ENCODE data around the gene SCART1. TPM values are rescaled to one million over a fixed set of nuclear protein-coding genes. Genes with fewer than 3 reads are reported as not detected.
A peak's percentile ranks its signal among the peaks of the same experiment; 100 is the strongest.
"Not testable (repeated sequence)": the region's sequence is repeated elsewhere in the genome, so short reads cannot be mapped to it uniquely, and the experiment has no call there.

The SCART1 gene
- total RNA-seq, 2 donors from 2014 or later, result 2.1 to 3.8 TPM

- peak in 1 of 2 donors; percentile 40 for DNase-seq (ENCODE audit: low spot score in 2 of 2)
- Mint-ChIP-seq H3K27ac (no peak overlapping the region), H3K36me3 (no peaks in the 10 kb centered on the region), H3K9me3 (no peaks in the 10 kb centered on the region)
- no peak for ATAC-seq
Measured at GRCh38 chr10:133458710-133459453, 5.1 kb downstream of the SCART1 start.

- no peak for ATAC-seq
- peak in 1 of 2 donors; percentile 45 for DNase-seq (ENCODE audit: low spot score in 2 of 2)
- H3K27ac Mint-ChIP-seq, result no peak overlapping the region
- H3K36me3 Mint-ChIP-seq, result no peaks in the 10 kb centered on the region
- no peaks in the 10 kb centered on the region for H3K9me3 Mint-ChIP-seq
Measured at GRCh38 chr10:133459454-133460207, 5.9 kb downstream of the SCART1 start.

DNA sequence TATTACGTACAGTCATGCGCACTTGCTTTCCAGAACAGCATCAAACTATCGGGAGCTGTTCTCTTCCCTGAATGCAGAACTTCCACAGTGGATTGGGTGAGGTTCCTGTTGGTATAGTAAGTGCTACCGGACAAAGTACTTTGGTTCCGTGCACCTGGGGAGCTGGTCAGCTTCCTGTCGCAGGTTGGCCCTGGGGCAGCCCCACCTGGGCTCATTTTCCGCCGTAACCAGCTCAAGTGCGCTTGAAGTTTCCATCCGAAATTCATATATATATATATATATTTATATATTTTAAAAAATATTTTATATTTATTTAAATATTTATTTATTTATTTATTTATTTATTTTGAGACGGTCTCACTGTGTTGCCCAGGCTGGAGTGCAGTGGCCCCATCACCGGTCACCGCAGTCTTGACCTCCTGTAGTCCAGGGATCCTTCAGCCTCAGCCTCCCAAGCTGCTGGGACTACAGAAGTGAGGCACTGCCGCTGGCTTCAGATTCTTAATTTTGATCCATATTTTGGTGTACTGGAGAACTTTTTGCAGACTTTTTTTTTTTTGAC, 6.5 kb downstream of the SCART1 start:
- H3K27ac Mint-ChIP-seq, result no peak overlapping the region
- no peaks in the 10 kb centered on the region for H3K9me3 Mint-ChIP-seq
- H3K36me3 Mint-ChIP-seq, result no peaks in the 10 kb centered on the region
- ATAC-seq (no peak), DNase-seq (ENCODE audit: low spot score in 2 of 2) (no peak)

DNA sequence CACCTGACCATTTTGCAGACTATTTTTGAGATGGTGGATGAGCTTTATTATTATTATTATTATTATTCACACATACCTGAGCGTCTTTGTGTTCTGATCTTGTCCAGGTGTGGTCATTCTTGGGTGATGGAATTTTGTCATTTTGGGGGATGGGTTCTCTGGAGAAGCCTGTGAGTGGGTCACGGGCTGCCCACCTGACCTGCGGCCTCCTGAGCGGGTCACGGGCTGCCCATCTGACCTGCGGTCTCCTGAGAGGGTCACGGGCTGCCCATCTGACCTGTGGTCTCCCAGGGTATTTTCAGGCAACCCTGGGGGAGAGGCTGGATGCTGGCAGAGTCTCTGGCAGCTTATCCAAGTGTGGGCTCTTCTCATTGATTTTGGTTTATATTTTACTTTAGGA, 7.3 kb downstream of the SCART1 start:
- no peak for DNase-seq (ENCODE audit: low spot score in 2 of 2)
- no peaks in the 10 kb centered on the region for H3K9me3 Mint-ChIP-seq

DNA sequence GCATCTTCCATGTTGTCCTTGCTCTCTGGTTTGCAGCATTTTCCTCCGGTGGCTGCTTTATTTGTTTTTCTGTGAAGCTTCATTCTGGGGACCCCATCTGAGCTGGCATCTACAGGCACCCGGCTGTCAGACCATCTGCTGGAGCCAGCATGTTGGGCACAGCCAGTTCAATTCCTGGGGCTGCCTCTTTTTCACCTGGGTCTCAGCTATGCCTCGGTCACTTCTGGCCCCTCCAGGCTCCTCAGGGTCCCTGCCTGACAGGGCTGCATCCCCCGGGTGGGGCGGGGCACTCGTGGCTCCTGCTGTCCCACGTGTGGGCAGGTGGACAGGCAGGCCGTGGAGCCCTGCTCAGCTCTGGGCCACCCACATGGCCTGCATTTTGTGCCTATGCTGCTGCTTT, 8.1 kb downstream of the SCART1 start:
- no peaks in the 10 kb centered on the region for H3K9me3 Mint-ChIP-seq
- no peak overlapping the region for H3K27ac Mint-ChIP-seq
- no peaks in the 10 kb centered on the region for H3K36me3 Mint-ChIP-seq
- no peak for DNase-seq (ENCODE audit: low spot score in 2 of 2)
- ATAC-seq, result no peak

More for the DNA sequence above, 7.3 kb downstream of the SCART1 start:
- no peak overlapping the region for H3K27ac Mint-ChIP-seq
- no peaks in the 10 kb centered on the region for H3K36me3 Mint-ChIP-seq
- ATAC-seq, result no peak

- peaks cover 0 to under 1% of the 10 kb centered on the region in 2 donors for H3K36me3 Mint-ChIP-seq
- no peak overlapping the region for H3K27ac Mint-ChIP-seq
- no peaks in the 10 kb centered on the region for H3K9me3 Mint-ChIP-seq
- DNase-seq (ENCODE audit: low spot score in 2 of 2) (no peak), ATAC-seq (no peak)
Measured at GRCh38 chr10:133462512-133463305, 9.0 kb downstream of the SCART1 start.

- H3K9me3 Mint-ChIP-seq, result no peaks in the 10 kb centered on the region
- no peak overlapping the region for H3K27ac Mint-ChIP-seq
- peaks cover 5% of the 10 kb centered on the region in 2 donors for H3K36me3 Mint-ChIP-seq
- DNase-seq (ENCODE audit: low spot score in 2 of 2) (peak in 1 of 2 donors; percentile 25), ATAC-seq (no peak)
Measured at GRCh38 chr10:133464582-133465031, 10.9 kb downstream of the SCART1 start.

DNA sequence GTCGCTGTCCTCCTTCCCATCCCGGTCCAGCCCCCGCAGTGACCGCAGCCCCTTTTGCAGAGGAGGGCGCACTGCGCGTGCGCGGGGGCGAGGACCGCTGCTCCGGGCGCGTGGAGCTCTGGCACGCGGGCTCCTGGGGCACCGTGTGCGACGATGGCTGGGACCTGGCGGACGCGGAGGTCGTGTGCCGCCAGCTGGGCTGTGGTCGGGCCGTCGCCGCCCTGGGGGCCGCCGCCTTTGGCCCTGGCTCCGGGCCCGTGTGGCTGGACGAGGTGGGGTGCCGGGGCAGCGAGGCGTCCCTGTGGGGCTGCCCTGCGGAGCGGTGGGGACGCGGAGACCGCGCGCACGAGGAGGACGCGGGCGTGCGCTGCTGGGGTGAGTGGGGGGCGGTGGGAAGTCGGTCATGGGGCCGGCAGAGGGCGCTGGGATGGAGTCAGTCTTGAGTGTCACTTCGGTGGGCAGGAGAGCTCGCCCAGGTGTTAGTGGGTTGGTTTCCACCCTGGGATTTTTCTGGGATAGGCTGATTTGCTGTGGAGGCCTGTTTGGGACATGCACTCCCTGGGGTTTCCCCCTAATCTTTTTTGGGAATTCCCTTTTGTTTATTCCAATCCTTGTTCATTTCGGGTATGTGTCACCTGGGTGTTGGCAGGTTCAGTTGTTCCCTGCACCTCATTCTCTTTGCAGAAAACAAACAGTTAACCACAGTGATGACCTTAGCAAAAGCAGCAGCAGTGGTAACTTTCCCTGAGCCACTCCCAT, 11.6 kb downstream of the SCART1 start:
- DNase-seq (ENCODE audit: low spot score in 2 of 2), result peak in 1 of 2 donors; percentile 35
- Mint-ChIP-seq H3K27ac (no peak overlapping the region), H3K36me3 (peaks cover 5% of the 10 kb centered on the region in 2 donors), H3K9me3 (no peaks in the 10 kb centered on the region)
- ATAC-seq, result peak in 1 of 2 donors; percentile 37

- H3K27ac Mint-ChIP-seq, result no peak overlapping the region
- DNase-seq (ENCODE audit: low spot score in 2 of 2), result peak in 1 of 2 donors; percentile 44
- ATAC-seq, result no peak
- peaks cover 5% of the 10 kb centered on the region in 2 donors for H3K36me3 Mint-ChIP-seq
- no peaks in the 10 kb centered on the region for H3K9me3 Mint-ChIP-seq
Measured at GRCh38 chr10:133465950-133466474, 12.3 kb downstream of the SCART1 start.

DNA sequence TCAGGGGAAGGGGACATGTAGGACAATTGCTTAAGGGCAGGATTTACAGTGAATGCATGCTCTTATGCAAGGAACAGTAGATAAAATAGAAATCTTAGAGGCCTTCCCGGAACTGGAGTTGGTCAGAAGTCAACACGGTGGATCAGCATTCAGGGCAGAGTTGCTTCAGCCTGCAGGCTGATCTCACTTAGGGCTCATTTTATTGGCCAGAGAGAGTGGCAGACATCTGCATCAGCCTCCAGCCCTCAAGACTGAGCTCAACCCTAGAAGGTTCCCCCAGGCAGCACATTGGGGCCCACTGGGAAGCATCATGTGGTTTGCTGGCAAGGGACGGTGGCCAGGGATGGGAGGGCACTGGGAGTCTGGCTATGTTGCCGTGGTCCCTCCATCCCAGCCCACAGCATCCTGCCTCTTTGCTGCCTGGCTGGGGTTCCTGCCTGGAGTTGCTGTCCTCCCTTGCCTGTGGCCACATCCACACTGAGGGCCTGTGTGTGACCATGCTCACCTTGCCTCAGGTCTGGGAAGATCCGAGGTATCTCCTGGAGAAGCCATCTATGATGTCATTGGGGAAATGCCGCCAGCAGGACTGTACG, 13.0 kb downstream of the SCART1 start:
- Mint-ChIP-seq H3K27ac (no peak overlapping the region), H3K9me3 (no peaks in the 10 kb centered on the region), H3K36me3 (peaks cover 5% of the 10 kb centered on the region in 2 donors)
- DNase-seq (ENCODE audit: low spot score in 2 of 2) (no peak), ATAC-seq (no peak)

GRCh38 chr10:133467286-133467911, 13.7 kb downstream of the SCART1 start:
- no peak overlapping the region for H3K27ac Mint-ChIP-seq
- H3K36me3 Mint-ChIP-seq, result peaks cover 5% of the 10 kb centered on the region in 2 donors
- no peak for DNase-seq (ENCODE audit: low spot score in 2 of 2)
- no peaks in the 10 kb centered on the region for H3K9me3 Mint-ChIP-seq
- no peak for ATAC-seq

- H3K36me3 Mint-ChIP-seq; DNase-seq (ENCODE audit: low spot score in 2 of 2); H3K9me3 Mint-ChIP-seq; ATAC-seq; H3K27ac Mint-ChIP-seq: not testable (repeated sequence)
Measured at GRCh38 chr10:133469205-133469604, 15.5 kb downstream of the SCART1 start.

DNA sequence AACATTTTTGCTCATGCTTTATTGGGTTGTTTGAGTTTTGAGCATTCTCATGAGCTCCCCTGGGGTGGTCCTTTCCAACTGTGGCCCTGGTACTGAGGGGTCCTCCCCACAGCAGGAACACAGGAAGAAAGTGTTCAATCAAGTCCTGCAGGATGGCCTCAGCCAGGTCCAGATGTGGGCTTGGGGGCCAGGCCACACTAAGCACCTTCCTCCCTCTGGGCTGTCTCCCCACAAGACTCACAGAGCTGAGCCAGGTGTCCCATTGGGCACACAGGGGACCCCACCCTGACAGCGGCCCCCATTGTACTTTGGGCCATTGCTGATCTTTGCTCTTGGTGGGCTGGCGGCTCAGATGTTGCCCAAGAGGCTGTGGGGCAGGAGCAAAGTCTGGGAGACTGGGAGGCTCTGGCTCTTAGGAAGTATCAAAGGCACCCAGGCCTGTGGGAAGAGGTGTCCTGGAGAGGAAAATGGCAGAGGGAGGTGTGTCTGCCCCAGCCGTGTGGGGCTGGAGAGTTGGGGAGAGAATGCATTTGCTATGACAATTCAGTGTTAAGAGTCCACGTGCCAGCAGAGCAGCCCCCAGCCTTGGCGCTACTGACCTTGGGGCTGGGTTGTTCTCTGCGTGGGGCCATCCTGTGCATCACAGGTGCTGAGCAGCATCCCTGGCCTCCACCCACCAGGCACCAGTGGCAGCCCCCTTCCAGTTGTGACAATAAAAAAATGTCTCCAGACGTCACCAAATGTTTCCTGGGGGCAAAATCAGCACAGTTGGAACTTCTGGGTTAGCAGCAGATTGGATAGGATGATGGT, 17.8 kb downstream of the SCART1 start:
- peaks cover 5% of the 10 kb centered on the region in 2 donors for H3K36me3 Mint-ChIP-seq
- H3K9me3 Mint-ChIP-seq, result no peaks in the 10 kb centered on the region
- H3K27ac Mint-ChIP-seq, result peak overlapping the region in 1 of 2 donors; percentile 55
- ATAC-seq (no peak), DNase-seq (ENCODE audit: low spot score in 2 of 2) (no peak)

DNA sequence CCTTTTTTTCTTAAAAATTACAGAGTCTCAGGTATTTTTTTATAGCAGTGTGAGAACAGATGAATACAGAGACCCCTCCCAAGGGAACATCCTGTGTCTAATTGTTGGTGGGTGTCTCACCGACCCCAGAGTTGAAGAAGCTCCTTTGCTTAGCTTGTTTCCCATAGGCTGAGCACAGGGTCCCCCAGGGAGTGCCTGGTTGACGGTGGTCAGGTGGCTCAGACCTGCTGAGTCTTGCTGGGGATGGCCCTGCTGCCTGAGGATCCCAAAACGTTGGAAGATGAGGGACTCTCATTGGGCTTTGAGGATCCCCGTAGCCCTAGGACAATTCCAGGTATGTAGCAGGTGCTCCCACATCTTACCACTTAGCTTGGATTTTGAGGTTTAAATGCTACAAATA, 19.5 kb downstream of the SCART1 start:
- ATAC-seq (no peak), DNase-seq (ENCODE audit: low spot score in 2 of 2) (no peak)
- Mint-ChIP-seq H3K36me3 (peaks cover 0 to 5% of the 10 kb centered on the region in 2 donors), H3K9me3 (no peaks in the 10 kb centered on the region), H3K27ac (no peak overlapping the region)
